Coronary artery (tissue), 2 donors: Measurements from ENCODE around the gene TUBGCP2.
A peak's percentile ranks its signal among the peaks of the same experiment; 100 is the strongest.

Experiments
- DNase-seq: peaks from one replicate; pipeline ENCODE4 v3.0.0-alpha.2; 2017; ENCODE audit warnings: low spot score
- H3K27ac ChIP-seq, 2 donors: fragments of 200-600 bp; sonication (generic); one replicate each; pipeline ENCODE4 v1.5.1; 2016 to 2019
- H3K4me3 ChIP-seq: fragments of 200-600 bp; sonication (generic); 2 replicates; pipeline ENCODE4 v1.5.1; 2016; ENCODE audit warnings: mild to moderate bottlenecking, moderate library complexity
- CTCF ChIP-seq: fragments of 200-600 bp; sonication (generic); IDR thresholded peaks from one replicate; pipeline ENCODE4 v1.5.1; 2019; ENCODE audit warnings: antibody characterized with exemption

Gene TUBGCP2

GRCh38 chr10:133230387-133231195 lies 78.1 kb downstream of the TUBGCP2 start:
- no peak for DNase-seq
- Histone ChIP-seq H3K4me3 (peak overlapping the region; percentile 60), H3K27ac (no peak overlapping the region)
- no peak for TF ChIP-seq CTCF

GRCh38 chr10:133230044-133230361 lies 78.7 kb downstream of the TUBGCP2 start, which contains the start of gene UTF1:
UTF1 (plus strand) TSS chr10:133230217; CDS start chr10:133230289, 72 bp downstream.
- TF ChIP-seq CTCF, result no peak
- peak within 1 kb of the TSS; percentile 60 for H3K4me3 ChIP-seq
- no peak for DNase-seq
- H3K27ac ChIP-seq, result no peak within 1 kb of the TSS

- Histone ChIP-seq H3K27ac (no peak overlapping the region), H3K4me3 (peak overlapping the region; percentile 60)
- TF ChIP-seq CTCF, result no peak
- DNase-seq, result no peak
Measured at GRCh38 chr10:133229265-133230043, 79.2 kb downstream of the TUBGCP2 start.
